GM21825 (cell line): ENCODE results near the gene ELFN1.

Experiments used
- ATAC-seq: cut with Tn5 transposase; IDR thresholded peaks from one replicate; pipeline ENCODE4 v1.9.1; 2021; ENCODE audit warnings: mild to moderate bottlenecking, moderate library complexity; ENCODE audit not compliant: unreplicated experiment

The ELFN1 gene

DNA sequence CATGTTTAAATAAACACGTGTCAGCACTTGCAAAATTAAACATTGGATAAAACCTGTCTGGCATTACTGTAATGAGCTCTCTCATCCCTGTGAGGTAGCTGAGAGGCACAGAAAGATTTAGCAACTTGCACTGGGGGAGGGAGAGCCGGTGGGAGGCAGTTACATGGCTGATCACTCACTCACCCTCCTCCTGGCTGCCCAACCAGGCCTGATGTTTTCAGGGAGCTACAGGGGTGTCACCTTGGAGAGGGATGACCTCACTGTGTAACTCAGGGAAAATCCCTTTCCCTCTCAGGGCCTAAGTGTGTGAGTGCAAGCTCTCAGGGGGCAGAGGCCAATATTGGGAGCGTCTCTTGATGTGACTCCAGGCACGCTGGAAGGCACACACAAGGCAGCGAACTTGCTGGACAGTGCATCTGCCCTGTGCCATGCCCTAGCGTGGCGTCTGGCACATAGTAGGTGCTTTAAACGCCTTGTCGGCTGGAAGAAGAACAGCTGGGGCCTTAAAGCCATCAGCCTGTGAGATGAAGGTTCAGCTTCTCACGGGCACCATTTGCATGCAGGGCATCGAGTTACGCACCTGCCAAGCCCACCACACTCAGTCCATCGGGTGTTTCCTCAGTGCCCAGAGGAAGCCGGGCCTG lies 51.1 kb downstream of the ELFN1 start:
- no peak for ATAC-seq

DNA sequence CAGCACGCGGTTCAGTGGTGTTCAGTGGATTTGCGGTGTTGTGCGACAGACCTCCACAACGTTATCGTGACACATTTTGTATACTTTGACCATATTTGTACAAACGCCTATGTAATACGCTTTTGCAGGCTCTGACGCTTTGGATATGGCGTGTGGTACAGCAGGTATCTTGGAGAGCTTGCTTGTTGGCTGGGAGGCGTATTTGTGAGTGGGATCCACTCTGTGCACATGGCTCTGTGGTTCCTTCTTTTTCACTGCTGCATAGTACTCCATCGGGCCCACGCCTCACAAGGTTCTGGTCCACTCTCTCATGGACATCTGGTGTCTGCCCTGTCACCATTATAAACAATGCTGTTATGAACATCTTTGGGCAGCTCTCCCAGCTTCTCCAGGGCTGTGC lies 53.2 kb downstream of the ELFN1 start:
- ATAC-seq, result no peak

DNA sequence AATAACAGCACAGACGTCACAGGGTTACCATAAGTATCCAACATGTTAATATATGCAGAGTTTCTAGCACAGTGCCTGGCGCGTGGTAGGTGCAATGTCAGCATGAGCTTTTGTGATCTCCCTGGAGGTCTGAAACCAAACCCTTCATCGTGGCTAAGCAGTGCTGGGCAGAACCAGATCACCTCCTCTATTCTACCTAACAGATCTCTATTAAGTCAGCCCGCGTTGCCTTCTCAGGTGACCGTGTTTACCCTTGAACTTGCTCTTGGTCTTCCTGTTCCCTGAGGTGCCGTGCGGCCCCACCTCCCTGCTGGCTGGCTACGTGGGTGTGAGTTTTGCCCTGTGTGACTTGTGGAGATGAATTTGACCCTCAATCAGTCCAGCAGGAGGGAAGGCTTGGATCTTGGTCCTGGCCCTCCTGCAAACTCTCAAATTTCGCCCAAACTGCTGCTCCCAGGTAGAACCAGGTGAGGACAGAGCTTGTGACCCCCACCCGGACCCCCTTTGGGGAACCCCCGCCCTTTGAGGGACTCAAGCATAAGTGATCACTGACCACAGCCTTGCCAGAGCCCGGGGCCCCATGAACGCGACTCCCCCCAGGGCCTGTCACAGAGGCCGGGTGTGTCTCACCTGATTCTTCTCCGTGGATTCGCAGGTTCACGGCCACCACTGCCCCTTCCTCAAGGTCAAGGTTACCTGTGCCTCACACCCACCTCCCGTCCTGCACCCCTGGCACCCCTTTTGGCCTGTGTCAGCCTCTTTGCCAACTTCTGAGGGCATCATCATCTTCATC lies 54.2 kb downstream of the ELFN1 start:
- ATAC-seq, result no peak

DNA sequence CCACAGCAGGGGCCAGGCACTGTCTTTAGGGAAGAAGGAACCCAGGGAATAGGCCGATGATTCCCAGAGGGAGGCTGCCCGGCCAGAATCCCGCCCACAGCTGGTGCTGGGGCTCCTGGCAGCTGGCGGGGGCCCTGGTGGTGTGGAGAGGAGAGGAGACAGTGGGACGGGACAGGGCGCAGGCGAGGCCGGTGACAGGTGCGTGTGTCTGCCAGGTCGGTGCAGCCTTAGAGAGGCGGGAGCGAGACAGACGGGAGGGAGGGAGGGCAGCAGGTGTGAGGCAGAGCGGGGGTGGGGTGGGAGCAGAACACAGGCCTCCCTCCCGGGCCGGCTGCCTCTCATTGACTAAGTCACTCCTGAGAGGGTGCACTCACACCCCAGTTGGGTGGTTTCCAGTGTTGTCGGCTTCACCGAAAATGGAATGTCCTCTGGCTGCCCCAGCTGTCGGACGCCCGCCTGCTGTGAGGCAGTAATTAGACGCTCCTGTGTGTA lies 55.2 kb downstream of the ELFN1 start:
- ATAC-seq, result no peak

DNA sequence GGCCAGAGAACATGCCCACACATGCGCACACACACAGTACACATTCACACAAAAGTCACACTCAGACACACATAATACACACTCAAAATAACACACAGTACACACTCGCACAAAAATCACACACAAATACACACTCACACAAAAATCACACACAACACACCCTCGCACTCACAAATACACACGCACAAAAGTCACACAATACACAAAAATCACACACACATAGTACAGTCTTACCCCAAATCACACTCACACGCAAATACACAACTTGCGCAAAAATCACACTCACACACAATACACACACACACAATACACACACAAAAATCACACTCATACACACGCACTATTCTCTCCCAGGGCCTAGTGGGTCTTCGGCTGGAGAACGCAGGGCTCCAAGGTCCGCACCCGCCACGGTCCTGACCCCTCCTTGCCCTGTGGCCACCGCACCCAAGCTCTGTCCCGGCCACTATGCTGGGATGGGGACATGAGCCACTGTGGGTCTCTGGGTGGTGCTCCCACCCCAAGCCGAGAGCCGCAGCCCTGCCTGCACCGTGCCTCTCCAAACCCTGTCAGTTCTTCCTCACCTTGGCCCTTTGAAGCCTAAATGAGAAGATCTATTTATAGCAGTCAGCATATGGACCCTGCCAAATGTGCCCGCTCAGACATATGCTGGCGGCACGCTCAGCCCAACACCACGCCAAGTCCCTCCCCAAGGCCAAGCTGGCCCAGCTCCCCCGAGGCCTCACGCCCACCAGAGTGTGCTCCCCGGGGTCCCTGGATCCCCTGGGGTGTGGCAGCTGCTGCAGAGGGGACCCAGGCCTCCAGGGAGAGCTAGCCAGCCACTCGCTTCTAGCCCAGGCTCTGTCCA lies 55.9 kb downstream of the ELFN1 start:
- ATAC-seq, result no peak

DNA sequence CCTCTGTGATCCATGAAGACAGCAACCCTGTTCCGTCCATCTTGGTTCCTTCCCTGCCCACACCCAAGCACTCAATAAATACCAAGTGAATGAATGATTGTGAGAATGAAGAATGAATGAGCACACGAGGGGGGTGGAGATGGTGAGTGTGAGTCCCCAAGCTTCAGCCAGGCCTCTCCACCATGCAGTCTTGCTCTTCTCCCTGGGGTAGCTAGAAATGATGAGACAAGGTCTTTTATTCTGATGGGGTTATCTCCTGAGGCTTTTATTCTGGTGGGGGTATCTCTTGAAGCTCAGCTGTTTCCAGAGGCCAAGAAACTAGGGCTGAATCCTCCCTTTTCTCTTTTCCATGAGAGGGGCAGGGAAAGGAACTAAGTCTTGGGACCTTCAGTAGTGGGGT lies 57.0 kb downstream of the ELFN1 start:
- no peak for ATAC-seq

DNA sequence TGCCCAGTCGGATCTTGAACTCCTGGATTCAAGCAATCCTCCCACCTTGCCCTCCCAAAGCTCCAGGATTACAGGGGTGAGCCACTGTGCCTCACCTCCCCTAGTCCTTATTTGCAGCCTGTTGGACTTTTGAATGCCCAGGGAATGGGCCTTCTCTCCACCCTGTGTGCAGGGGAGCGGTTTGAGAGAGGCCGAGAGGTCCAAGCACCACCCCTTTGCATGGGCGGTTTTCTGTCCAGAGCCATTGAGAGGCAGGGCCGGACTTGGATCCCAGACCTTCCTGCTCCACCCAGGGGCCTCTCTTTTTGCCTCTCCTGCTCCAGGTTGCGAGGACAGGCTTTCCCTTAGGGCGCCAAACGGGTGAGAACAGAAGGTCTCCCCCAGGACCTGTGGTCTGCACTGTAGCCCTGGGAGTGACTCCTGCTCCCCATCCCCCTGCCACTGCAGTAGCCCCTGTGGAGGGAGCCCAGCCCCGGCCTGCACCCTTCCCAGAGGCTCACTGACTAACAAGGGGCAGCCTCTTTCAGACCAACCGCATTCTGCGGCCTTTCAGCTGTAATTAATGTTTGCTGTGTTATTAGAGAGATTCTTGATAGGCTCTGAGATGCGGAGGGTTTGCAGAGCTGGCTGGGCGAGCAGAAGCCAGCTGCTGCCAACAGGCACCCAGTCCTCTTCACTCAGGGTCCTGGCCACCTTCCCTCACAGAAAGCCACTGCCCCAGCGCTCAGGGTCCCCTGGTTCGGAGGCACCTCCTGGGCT lies 57.9 kb downstream of the ELFN1 start:
- ATAC-seq, result no peak

DNA sequence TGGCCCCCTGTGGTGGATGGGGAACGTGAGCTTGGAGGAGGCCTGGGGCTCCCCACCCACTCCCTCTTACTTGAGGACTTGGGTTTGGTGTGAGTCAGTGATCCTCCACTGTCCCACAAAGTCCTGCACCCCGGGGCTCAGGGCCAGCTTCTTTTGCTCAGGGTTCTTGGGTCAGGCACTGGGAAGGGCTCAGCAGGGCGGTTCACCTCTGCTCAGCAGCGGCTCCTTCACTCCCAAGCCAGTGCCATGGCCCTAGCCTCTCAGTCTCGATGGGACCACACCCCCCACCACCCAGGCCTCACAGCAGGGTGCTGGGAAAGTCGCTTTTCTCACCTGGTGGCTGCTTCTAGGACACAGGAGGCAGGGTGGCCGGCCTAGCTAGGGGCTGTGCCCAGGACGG lies 59.1 kb downstream of the ELFN1 start:
- ATAC-seq, result no peak

DNA sequence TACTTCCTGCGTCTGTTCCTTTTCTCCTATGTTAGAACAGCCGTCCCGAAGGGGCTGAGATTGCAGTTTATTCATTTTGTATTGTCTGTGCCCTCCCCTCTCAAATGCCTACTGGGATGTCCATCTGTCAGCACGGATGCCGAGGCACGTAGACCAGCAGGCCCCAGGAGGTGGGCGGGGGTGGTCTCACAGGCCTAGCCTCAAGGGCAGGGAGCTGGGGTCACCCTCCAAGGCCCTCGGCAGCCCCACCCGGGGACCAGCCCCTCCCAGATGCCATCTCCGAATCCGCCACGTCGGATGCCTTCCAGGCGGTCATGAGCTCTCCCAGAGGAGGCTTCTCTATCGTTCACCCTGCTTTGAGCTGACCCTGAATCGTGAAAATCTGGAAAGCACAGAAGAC lies 59.7 kb downstream of the ELFN1 start:
- ATAC-seq, result no peak

DNA sequence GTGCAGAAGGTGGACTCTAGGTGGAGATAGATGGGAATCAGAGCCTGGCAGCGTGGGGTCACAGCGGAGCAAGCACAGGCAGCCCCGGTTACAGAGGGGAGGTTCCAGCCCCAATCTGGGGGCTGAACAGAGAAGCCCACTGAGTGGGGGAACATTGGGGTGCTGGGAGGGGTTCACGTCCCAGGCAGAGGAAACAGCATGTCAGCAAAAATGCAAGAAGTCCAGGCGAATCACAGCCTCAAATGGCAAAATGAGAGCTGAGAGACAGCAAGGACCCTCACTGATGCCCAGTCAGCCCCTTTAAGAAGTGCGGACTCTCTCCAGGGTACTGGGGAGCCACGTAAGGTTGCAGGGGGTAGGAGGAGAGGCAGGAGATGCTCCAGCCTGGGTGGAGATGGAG lies 62.0 kb downstream of the ELFN1 start:
- no peak for ATAC-seq

DNA sequence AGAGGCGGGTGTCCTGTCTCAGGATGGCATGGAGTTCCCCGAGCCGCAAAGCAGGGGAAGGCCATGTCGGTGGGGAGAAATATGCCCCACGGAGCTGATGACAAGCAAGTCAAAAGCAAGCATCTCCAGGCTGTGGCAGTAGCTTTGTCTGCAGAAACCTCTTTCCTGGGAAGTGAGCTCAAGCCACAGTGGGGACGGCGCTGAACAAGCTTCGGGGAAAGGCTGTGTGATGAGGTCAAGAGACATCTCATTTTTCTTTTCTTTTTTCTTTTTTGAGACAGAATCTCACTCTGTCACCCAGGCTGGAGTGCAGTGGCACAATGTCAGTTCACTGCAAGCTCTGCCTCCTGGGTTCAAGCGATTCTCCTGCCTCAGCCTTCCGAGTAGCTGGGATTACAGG lies 62.6 kb downstream of the ELFN1 start:
- no peak for ATAC-seq

DNA sequence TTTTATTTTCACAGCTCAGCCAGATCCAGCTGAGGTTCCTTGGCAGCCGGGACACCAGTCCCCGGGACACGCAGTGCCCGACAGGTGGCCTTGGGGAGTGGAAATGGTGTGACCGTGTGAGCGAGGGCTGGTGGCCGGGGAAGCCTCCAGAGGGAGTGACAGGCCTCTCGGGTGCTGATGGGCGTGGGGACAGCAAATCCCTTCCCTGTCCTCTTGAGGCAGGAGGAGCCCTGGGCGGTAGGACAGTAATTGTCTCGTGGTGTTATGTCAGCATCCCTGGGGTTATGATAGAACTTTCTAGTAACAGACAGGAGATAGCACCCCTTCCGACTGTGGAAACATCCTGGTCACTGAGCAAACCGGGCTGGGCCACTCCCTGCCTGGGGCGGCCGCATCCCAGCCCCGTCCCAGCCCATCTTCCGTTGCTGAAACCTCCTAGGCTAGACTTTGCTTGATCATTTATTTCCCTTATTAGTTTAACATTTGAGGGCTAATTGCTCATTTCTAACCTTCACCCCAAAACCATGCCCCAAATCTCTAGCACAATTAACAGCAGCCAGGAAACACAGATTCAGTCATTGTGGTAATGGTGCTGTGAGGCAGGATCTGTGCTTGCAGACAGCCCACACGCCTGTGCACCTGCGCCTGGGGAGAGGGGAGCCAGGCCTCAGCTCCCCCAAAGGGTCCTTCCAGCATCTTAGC lies 63.3 kb downstream of the ELFN1 start:
- no peak for ATAC-seq

DNA sequence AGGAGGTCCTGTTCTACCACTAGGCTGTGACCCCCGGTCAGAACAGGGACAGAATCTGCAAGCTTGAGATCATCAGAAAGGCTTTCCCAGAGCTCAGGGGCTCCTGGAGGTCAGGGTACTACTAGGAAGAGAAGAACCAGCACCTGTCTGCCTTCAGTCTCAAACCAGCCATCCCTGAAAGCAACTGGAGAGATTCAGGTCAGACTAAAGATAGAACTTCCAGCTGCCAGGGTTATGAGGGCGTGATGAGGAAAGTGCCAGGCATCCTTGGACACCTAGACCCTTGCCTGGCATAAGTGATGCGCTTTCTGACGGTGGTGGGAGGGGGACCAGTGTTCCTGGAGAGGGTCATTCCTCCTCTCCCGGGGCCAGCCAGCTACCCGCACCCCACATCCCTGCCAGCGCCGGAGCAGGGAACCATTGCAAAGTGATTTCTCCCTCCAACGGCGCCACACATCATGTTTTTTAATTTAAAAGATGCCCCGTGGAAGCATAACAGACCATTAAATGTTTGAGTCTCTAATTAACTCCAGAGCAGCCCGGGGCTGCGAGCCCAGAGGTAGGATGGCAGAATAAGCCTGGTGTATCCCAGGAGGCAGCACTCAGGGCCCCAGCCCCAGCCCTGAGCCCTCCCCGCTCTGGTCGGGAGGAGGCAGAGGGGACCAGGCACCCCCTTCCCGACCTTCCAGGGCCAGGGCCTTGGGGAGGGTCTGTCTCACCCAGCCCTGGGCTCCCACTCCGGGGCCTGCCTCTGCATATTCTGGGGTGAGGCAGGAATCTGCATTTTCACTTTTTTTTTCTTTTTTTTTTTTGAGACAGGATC lies 64.0 kb downstream of the ELFN1 start:
- no peak for ATAC-seq

DNA sequence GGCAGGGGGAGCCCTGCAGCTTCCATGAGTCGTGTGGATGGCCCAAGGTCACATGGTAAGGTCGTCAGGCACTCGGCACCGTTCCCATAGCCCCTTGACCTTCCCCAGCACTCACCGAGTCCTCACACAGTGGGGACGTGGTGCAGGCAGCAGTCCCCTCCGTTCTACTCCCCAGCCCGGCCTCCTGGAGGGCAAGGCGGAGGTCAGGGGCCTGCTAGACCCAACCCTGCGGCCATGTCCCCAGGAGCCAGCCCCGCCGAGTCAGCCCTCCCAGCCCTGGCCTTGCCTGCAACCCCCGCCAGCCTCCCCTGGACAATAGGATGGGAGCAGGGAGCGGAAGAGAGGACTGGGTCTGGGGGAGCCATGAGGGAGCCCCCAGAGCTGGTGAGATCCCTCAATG lies 65.2 kb downstream of the ELFN1 start:
- ATAC-seq, result no peak

DNA sequence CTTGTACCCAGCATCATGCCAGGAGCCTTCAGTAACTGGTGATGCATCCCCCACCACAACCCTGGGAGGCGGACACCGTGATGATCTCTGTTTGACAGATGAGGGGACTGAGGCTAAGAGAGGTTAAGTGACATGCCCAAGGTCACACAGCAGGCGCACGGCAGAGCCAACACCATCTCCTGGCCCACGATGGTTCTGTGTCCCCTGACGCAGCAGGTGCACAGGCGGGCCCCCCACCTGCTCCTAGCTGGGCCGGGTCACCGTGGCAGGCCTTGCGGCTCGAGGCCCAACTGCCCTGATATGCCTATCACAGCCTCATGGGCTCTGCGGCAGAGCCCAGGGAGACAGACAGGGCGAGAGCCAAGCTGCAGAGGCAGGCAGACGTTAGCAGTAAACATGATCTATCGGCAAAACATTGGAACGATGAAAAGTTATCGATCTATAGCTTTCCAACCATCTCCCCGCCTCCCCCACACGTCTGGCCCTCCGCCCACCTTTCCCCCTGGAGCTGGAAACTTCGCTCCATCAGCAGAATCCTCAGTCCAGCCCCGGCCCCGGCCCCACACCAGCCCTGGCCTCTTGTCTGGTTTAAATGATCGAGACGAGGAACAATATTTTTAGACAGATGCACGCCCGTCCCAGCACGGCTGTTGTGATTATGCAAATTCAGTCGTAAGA lies 65.9 kb downstream of the ELFN1 start:
- ATAC-seq, result no peak

DNA sequence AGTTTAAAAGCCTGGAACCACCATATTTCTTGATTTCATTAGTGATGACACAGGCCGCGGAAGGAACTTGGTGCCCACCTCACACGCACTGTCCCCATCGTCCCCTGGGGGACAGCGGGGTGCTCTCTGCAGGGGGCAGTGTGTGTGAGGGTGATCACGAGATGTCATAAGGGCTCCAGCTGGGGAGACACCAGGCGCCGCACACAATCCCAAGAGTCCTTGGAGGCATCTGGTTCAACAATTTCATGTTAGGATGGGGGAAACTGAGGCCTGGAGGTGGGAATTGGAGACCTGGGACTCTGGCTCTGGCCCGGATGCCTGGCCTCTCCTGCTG lies 66.4 kb downstream of the ELFN1 start:
- no peak for ATAC-seq

DNA sequence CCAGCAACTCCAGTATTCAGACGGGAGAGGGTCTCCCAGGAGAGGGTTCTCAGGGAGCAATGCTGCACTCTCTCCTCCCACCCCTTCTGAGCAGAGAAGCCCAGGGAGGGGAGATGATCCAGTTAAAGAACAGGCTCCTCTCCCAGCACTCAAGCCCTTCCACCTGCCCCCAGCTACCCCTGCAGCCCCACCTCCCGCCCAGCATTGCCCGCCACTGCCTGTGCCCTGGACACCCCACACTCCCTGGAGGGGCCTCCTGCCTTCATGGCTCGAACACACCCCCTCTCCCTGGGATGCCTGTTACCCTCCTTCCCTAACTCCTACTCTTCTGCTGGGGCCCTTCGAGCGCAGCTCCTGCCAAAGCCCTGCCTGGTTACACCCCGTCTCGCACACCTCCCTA lies 66.8 kb downstream of the ELFN1 start:
- no peak for ATAC-seq

DNA sequence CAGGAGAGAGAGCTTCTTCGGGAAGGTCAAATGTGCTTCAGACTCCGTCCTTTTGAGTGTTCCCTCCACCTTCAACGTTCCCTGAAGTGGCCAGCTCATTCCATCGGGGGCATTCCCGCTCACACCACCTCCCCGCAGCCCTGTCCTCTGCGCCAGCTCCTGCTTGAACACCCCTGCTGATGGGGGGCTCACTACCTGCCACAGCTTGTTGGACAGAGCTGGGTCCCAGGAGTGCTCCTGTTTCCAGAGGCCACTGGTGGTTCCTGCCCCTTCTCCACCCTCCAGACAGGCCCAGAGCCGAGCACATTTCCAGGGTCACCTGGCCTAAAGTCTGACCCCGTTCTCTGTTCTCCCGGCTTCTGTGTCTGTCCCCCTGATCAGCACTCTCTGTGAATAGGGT lies 67.4 kb downstream of the ELFN1 start:
- ATAC-seq, result no peak

DNA sequence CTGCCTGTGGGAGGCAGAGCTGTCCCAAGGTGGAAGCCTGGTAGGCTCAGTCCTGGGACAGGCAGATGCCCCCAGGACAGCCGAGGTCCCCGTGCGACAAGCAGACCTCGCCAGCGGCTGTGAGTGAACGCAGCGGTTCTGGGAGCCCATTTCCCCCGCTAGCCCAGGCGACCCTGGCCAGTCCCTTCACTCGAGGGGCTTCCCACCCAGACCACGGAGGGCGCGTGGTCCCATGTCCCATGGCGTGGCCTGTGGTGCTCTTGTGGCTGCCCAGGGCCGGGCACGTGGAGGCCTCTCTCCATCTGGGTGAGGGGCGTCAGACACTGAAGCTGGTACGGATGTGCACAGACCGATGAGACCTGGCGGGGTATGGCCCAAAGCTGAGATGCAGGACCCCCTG lies 67.9 kb downstream of the ELFN1 start:
- no peak for ATAC-seq
